ENCODE measurements around the gene PACSIN3. TPM values are rescaled to one million over a fixed set of nuclear protein-coding genes. Genes with fewer than 3 reads are reported as not detected.

The PACSIN3 gene
- total RNA-seq, 4 donors from 2014 or later: 42.5 to 59.3 (median 53.5) TPM

- H3K4me1 ChIP-seq: peaks cover 47% of the 10 kb centered on the region
- H3K27ac ChIP-seq: no peak overlapping the region
- no peak for DNase-seq (ENCODE audit: low spot score in 2 of 2)
Observed at GRCh38 chr11:47188259-47188658, 2.0 kb upstream of the PACSIN3 start.

GRCh38 chr11:47187723-47188122, 1.5 kb upstream of the PACSIN3 start:
- Histone ChIP-seq H3K9me3 (no peaks in the 10 kb centered on the region), H3K36me3 (no peaks in the 10 kb centered on the region), H3K27ac (peak overlapping the region; percentile 30), H3K27me3 (no peaks in the 10 kb centered on the region), H3K4me1 (peaks cover 47% of the 10 kb centered on the region), H3K4me3 (peak overlapping the region; percentile 85)
- no peak for DNase-seq (ENCODE audit: low spot score in 2 of 2)
- 42% methylated on average over 5 of the region's 5 CpGs for WGBS
- TF ChIP-seq CTCF (IDR thresholded peaks at IDR 0.05) (no peak), POLR2AphosphoS5 (IDR thresholded peaks at IDR 0.05) (no peak), POLR2A (IDR thresholded peaks at IDR 0.05) (no peak)

More at GRCh38 chr11:47188259-47188658, 2.0 kb upstream of the PACSIN3 start:
- Histone ChIP-seq H3K36me3 (no peaks in the 10 kb centered on the region), H3K9me3 (no peaks in the 10 kb centered on the region), H3K27me3 (no peaks in the 10 kb centered on the region), H3K4me3 (no peak overlapping the region)
- TF ChIP-seq POLR2AphosphoS5 (IDR thresholded peaks at IDR 0.05): no peak
- no peak for TF ChIP-seq POLR2A (IDR thresholded peaks at IDR 0.05)
- TF ChIP-seq EP300 (IDR thresholded peaks at IDR 0.05): no peak
- TF ChIP-seq CTCF (IDR thresholded peaks at IDR 0.05): no peak
- WGBS: 81% methylated on average over 1 of the region's 1 CpG

- no peak for TF ChIP-seq POLR2AphosphoS5 (IDR thresholded peaks at IDR 0.05)
- no peak for TF ChIP-seq POLR2A (IDR thresholded peaks at IDR 0.05)
- no peak for TF ChIP-seq CTCF (IDR thresholded peaks at IDR 0.05)
- TF ChIP-seq EP300 (IDR thresholded peaks at IDR 0.05): no peak
- Histone ChIP-seq H3K27ac (peak overlapping the region; percentile 88), H3K4me3 (peak overlapping the region; percentile 85), H3K27me3 (no peaks in the 10 kb centered on the region), H3K9me3 (no peaks in the 10 kb centered on the region), H3K36me3 (no peaks in the 10 kb centered on the region), H3K4me1 (peaks cover 47% of the 10 kb centered on the region)
- no peak for DNase-seq (ENCODE audit: low spot score in 2 of 2)
- WGBS: 3% methylated on average over 62 of the region's 63 CpGs
Observed at GRCh38 chr11:47186700-47187695, 764 bp upstream of the PACSIN3 start.

- no peaks in the 10 kb centered on the region for H3K36me3 ChIP-seq
- peaks cover 47% of the 10 kb centered on the region for H3K4me1 ChIP-seq
- no peaks in the 10 kb centered on the region for H3K27me3 ChIP-seq
- TF ChIP-seq POLR2A (IDR thresholded peaks at IDR 0.05) (no peak), CTCF (IDR thresholded peaks at IDR 0.05) (no peak), EP300 (IDR thresholded peaks at IDR 0.05) (no peak), POLR2AphosphoS5 (IDR thresholded peaks at IDR 0.05) (no peak)
- under 1% methylated on average over 13 of the region's 50 CpGs for WGBS
- H3K4me3 ChIP-seq: peak overlapping the region; percentile 85
- no peaks in the 10 kb centered on the region for H3K9me3 ChIP-seq
- H3K27ac ChIP-seq: peak overlapping the region; percentile 88
- DNase-seq (ENCODE audit: low spot score in 2 of 2): peak in 1 of 2 donors; percentile 77
Observed at GRCh38 chr11:47185305-47186075, 744 bp downstream of the PACSIN3 start.
